ENCODE measurements around the gene SH3RF1.
"Not testable (repeated sequence)": the region's sequence is repeated elsewhere in the genome, so short reads cannot be mapped to it uniquely, and the experiment has no call there.

Gene SH3RF1

GRCh38 chr4:169197206-169197605, 73.5 kb downstream of the SH3RF1 start:
- DNase-seq = not testable (repeated sequence)

GRCh38 chr4:169195032-169195431, 75.7 kb downstream of the SH3RF1 start:
- DNase-seq = no peak

- not testable (repeated sequence) for DNase-seq
Observed at GRCh38 chr4:169189968-169190367, 80.8 kb downstream of the SH3RF1 start.

GRCh38 chr4:169189372-169189771, 81.4 kb downstream of the SH3RF1 start:
- DNase-seq = no peak

GRCh38 chr4:169188204-169188603, 82.6 kb downstream of the SH3RF1 start:
- no peak for DNase-seq

- DNase-seq = no peak
Observed at GRCh38 chr4:169185133-169185956, 85.4 kb downstream of the SH3RF1 start.

GRCh38 chr4:169184686-169185085, 86.1 kb downstream of the SH3RF1 start:
- no peak for DNase-seq

GRCh38 chr4:169184236-169184635, 86.5 kb downstream of the SH3RF1 start:
- DNase-seq = no peak

GRCh38 chr4:169183581-169183980, 87.2 kb downstream of the SH3RF1 start:
- no peak for DNase-seq

GRCh38 chr4:169179609-169180521, 90.9 kb downstream of the SH3RF1 start:
- DNase-seq = no peak

GRCh38 chr4:169178092-169178491, 92.7 kb downstream of the SH3RF1 start:
- not testable (repeated sequence) for DNase-seq

GRCh38 chr4:169175476-169175875, 95.3 kb downstream of the SH3RF1 start:
- no peak for DNase-seq

- no peak for DNase-seq
Observed at GRCh38 chr4:169175035-169175434, 95.7 kb downstream of the SH3RF1 start.

- no peak for DNase-seq
Observed at GRCh38 chr4:169174247-169174646, 96.5 kb downstream of the SH3RF1 start.

GRCh38 chr4:169167957-169168858, 102.5 kb downstream of the SH3RF1 start:
- no peak for DNase-seq

- no peak for DNase-seq
Observed at GRCh38 chr4:169164669-169165415, 105.9 kb downstream of the SH3RF1 start.

GRCh38 chr4:169163947-169164668, 106.6 kb downstream of the SH3RF1 start:
- no peak for DNase-seq

- DNase-seq = no peak
Observed at GRCh38 chr4:169163495-169163894, 107.3 kb downstream of the SH3RF1 start.

- DNase-seq = no peak
Observed at GRCh38 chr4:169160825-169161224, 109.9 kb downstream of the SH3RF1 start.

GRCh38 chr4:169159624-169160171, 111.1 kb downstream of the SH3RF1 start:
- no peak for DNase-seq

GRCh38 chr4:169158861-169159260, 111.9 kb downstream of the SH3RF1 start:
- DNase-seq = no peak

All from CD4-positive, alpha-beta T cell treated with Interleukin-10 for 1 hour (primary cell).